ENCODE data around the gene GPR137B. TPM values are rescaled to one million over a fixed set of nuclear protein-coding genes. Genes with fewer than 3 reads are reported as not detected.
"Not testable (repeated sequence)": the region's sequence is repeated elsewhere in the genome, so short reads cannot be mapped to it uniquely, and the experiment has no call there.

GPR137B gene
- total and polyA plus RNA-seq, 2 donors: 4.2 to 15.7 TPM

DNA sequence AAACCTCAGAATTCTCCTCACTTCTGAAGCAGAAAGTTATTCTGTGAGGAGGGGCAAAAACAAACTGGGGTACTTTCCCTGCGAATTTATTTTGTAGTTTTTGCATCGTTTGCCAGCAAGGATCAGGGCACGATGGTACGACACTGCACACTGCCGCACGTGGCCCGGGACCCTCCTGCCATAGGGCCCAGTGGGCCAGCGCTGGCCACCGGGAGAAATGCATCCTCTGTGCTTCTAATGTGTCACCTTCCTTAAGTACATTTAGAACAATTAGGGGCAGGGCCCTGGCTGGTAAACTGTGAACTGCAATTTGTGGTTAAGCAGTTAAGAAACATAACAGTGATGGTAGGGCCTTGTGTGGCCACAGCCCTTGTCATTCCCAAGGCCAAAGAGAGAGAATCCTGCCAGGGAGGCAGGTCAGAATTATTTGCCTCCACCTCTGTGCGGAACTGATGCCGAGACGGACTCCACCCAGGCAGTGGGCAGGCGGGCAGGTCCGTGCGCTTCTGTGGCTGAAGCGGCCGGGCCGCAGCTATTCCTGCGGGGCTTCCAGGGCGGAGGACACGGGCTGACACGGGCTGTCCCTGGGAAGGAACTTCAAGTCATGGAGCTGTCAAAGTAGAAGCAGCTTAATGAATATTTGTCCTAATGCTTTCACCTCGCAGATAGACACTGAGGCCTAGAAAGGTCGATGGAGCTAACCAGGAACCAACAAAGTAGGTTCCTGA, 12.5 kb downstream of the GPR137B start:
- Histone ChIP-seq H3K4me1 (ENCODE audit: control insufficient read depth in 2 of 2, insufficient read depth in 2 of 2, low read length in 2 of 2) (no peaks in the 10 kb centered on the region), H3K36me3 (ENCODE audit: control insufficient read depth in 2 of 2, insufficient read depth in 2 of 2, low read length in 1 of 2) (no peaks in the 10 kb centered on the region), H3K27ac (ENCODE audit: low read depth in 1 of 2, low read length in 1 of 2) (no peak overlapping the region), H3K4me3 (ENCODE audit: low read length in 2 of 2) (no peak overlapping the region), H3K27me3 (ENCODE audit: control insufficient read depth in 2 of 2, insufficient read depth in 1 of 2, low read length in 1 of 2) (no peaks in the 10 kb centered on the region), H3K9me3 (ENCODE audit: control insufficient read depth in 2 of 2, insufficient read depth in 1 of 2, low read length in 1 of 2) (no peaks in the 10 kb centered on the region)
- no peak for DNase-seq (ENCODE audit: low read depth in 6 of 9, low spot score in 9 of 9)
- WGBS: 96% methylated on average over 24 of the region's 24 CpGs

DNA sequence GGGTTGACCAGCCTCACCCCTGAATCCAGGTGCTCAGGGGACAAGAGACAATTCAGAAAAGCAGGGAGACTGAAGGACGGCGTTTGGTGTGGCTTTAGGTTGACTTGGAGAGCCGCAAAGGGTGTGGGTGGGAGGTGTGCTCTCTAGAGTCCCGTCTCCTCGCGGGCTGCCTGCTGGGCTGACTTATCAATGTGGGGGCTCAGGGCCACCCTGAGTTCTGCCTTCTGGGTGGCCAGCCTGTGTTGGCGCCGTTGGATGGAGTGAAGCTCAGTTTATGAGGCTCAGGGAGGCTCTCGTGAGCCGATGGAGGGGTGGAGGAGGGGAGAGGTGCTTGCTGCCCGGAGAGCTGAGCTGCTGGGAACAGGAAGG, 13.0 kb downstream of the GPR137B start:
- Histone ChIP-seq H3K9me3 (ENCODE audit: control insufficient read depth in 2 of 2, insufficient read depth in 1 of 2, low read length in 1 of 2) (peaks cover 0 to 3% of the 10 kb centered on the region in 2 donors), H3K4me1 (ENCODE audit: control insufficient read depth in 2 of 2, insufficient read depth in 2 of 2, low read length in 2 of 2) (no peaks in the 10 kb centered on the region), H3K27ac (ENCODE audit: low read depth in 1 of 2, low read length in 1 of 2) (no peak overlapping the region), H3K4me3 (ENCODE audit: low read length in 2 of 2) (no peak overlapping the region), H3K27me3 (ENCODE audit: control insufficient read depth in 2 of 2, insufficient read depth in 1 of 2, low read length in 1 of 2) (no peaks in the 10 kb centered on the region), H3K36me3 (ENCODE audit: control insufficient read depth in 2 of 2, insufficient read depth in 2 of 2, low read length in 1 of 2) (no peaks in the 10 kb centered on the region)
- no peak for DNase-seq (ENCODE audit: low read depth in 6 of 9, low spot score in 9 of 9)
- 96% methylated on average over 11 of the region's 11 CpGs for WGBS

DNA sequence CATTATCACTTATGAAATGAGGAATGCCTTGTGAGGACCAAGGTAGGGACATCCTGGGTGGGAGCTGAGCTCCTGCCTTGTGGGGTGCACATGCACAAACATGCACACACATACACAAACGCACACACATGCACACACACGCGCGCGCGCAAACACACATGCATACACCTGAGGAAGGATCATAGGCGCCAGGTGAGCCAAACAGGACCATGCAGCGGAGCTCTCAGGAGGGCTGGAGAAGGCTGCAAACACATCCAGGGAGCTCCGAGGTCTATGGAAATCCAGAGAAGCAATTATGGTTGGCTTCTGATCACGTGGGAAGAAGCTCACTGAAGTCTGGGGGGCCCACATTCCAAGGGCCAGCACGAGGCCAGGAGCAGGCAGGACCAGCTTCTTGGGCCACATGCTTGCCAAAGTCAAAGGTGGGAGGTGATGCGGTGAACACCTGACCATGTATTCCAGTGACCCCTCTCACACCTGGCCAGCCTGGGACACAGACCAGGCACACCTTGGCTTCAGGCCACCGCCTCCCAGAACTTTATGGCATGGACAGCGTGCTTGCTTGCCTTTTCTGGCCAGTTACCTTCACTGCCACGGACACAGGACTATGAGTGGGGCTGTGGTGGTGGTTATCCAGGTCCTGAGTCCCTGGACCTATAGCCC, 13.6 kb downstream of the GPR137B start:
- no peaks in the 10 kb centered on the region for H3K27me3 ChIP-seq (ENCODE audit: control insufficient read depth in 2 of 2, insufficient read depth in 1 of 2, low read length in 1 of 2)
- H3K36me3 ChIP-seq (ENCODE audit: control insufficient read depth in 2 of 2, insufficient read depth in 2 of 2, low read length in 1 of 2): no peaks in the 10 kb centered on the region
- peaks cover 0 to 8% of the 10 kb centered on the region in 2 donors for H3K9me3 ChIP-seq (ENCODE audit: control insufficient read depth in 2 of 2, insufficient read depth in 1 of 2, low read length in 1 of 2)
- DNase-seq (ENCODE audit: low read depth in 6 of 9, low spot score in 9 of 9): no peak
- H3K4me1 ChIP-seq (ENCODE audit: control insufficient read depth in 2 of 2, insufficient read depth in 2 of 2, low read length in 2 of 2): no peaks in the 10 kb centered on the region
- no peak overlapping the region for H3K27ac ChIP-seq (ENCODE audit: low read depth in 1 of 2, low read length in 1 of 2)
- WGBS: 96% methylated on average over 15 of the region's 15 CpGs
- H3K4me3 ChIP-seq (ENCODE audit: low read length in 2 of 2): no peak overlapping the region

DNA sequence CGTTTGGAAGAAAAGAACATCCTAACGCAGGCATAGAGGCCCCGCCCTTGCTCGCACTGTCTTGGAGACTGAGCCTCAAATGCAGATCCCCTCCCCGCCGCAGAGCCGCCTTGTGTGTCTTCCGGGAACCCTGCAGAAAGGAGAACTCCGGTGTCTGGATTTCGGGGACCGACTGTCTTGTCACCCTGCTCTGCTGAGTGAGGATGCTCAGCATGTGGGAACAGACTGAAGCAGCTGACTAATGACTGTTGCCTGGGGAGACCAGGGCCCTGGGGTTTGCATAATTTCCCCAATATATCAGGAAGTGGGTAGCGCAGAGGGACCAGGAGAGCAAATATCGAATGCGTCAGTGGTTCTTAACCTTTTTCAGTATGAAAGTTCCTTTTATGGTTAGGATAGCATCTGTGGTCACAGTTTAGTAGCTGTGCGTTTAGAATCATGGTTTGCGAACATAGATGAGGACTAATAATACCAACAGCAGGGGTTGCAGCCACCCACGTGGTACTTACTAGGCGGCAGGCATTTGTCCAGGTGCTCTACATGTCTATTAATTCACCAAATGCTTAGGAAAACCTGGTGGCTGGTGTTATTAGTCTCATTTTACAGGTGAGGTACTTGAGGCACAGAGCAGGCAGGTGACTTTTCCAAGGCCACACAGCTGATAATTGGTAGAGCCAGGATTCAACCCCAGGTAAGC, 14.3 kb downstream of the GPR137B start:
- Histone ChIP-seq H3K36me3 (ENCODE audit: control insufficient read depth in 2 of 2, insufficient read depth in 2 of 2, low read length in 1 of 2) (no peaks in the 10 kb centered on the region), H3K4me1 (ENCODE audit: control insufficient read depth in 2 of 2, insufficient read depth in 2 of 2, low read length in 2 of 2) (no peaks in the 10 kb centered on the region), H3K4me3 (ENCODE audit: low read length in 2 of 2) (no peak overlapping the region), H3K27ac (ENCODE audit: low read depth in 1 of 2, low read length in 1 of 2) (no peak overlapping the region), H3K27me3 (ENCODE audit: control insufficient read depth in 2 of 2, insufficient read depth in 1 of 2, low read length in 1 of 2) (no peaks in the 10 kb centered on the region), H3K9me3 (ENCODE audit: control insufficient read depth in 2 of 2, insufficient read depth in 1 of 2, low read length in 1 of 2) (peaks cover 4 to 15% of the 10 kb centered on the region in 2 donors)
- WGBS: 88% methylated on average over 18 of the region's 18 CpGs
- DNase-seq (ENCODE audit: low read depth in 6 of 9, low spot score in 9 of 9): peak in 1 of 9 donors; percentile 23

DNA sequence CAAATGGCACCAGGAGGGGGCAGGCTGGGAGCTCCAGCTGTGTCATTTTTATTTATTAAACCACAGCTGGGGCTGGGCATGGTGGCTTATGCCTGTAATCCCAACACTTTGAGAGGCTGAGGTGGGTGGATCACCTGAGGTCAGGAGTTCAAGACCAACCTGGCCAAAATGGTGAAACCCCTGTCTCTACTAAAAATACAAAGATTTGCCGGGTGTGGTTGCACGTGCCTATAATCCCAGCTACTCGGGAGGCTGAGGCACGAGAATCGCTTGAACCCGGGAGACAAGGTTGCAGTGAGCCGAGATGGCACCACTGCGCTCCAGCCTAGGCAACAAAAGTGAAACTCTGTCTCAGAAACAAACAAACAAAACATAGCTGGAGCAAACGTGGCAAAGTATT, 15.7 kb downstream of the GPR137B start:
- not testable (repeated sequence) for H3K4me1 ChIP-seq (ENCODE audit: control insufficient read depth in 2 of 2, insufficient read depth in 2 of 2, low read length in 2 of 2); H3K27ac ChIP-seq (ENCODE audit: low read depth in 1 of 2, low read length in 1 of 2); H3K27me3 ChIP-seq (ENCODE audit: control insufficient read depth in 2 of 2, insufficient read depth in 1 of 2, low read length in 1 of 2); H3K4me3 ChIP-seq (ENCODE audit: low read length in 2 of 2); DNase-seq (ENCODE audit: low read depth in 6 of 9, low spot score in 9 of 9); H3K36me3 ChIP-seq (ENCODE audit: control insufficient read depth in 2 of 2, insufficient read depth in 2 of 2, low read length in 1 of 2)
- peaks cover 4 to 24% of the 10 kb centered on the region in 2 donors for H3K9me3 ChIP-seq (ENCODE audit: control insufficient read depth in 2 of 2, insufficient read depth in 1 of 2, low read length in 1 of 2)
- 97% methylated on average over 9 of the region's 9 CpGs for WGBS

DNA sequence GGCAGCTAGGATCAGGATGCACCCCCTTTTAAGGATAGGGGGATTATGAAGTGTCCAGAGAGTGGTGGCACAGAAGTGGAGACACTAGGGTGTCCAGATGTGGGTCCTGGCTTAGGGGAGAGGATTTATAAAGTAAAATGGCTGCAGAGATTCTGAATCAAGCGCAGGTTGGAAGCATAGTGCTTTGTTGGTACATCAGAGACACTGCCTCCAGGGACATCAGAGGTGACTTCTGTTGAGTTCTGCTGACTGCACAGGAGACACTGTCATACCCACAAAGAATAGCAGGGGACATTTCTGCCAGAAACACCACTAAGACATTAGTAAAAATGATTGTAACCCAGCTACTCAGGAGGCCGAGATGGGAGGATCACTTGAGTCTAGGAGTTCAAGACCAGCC, 16.4 kb downstream of the GPR137B start:
- Histone ChIP-seq H3K27ac (ENCODE audit: low read depth in 1 of 2, low read length in 1 of 2) (no peak overlapping the region), H3K4me1 (ENCODE audit: control insufficient read depth in 2 of 2, insufficient read depth in 2 of 2, low read length in 2 of 2) (no peaks in the 10 kb centered on the region)
- 95% methylated on average over 2 of the region's 2 CpGs for WGBS

DNA sequence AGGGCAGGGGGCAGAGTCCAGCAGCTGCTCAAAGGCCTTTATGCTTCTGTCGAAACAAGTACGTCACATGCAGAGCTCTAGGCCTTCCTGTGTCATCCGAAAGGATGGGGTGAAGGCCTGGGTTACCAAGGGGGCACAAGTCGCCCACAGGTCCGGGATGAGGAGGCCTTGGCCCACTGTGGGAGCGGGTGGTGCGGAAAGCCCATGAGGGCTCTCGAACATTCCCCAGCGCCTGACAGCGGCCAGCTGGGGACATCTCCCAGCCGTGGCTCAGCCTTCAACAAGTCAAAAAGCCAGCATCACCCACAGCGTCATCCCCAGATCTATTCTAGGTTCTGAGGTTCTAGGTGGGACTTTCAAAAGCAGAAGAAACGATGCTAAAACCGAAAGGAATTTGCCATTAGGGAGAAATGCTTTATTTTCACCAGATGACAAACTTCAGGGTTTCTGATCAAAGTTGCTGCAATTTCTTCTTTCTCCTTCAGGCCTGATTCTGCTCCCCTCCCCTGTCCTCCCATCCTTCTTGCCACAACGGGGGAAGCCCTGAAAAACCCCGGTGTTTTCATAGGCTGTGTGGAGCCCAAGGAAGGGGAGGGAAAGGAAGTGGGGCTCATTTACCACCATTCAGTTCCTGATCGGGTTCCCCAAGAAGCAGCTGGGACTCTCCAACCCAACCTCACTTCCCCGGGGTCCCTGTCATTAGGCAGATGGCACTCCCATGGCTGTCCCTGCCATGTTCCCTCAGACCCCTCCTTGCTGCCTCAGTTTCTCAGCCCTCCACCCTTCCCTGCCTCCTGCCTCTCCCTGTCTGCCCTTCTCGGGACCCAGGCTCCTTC, 17.6 kb downstream of the GPR137B start:
- Histone ChIP-seq H3K27me3 (ENCODE audit: control insufficient read depth in 2 of 2, insufficient read depth in 1 of 2, low read length in 1 of 2) (no peaks in the 10 kb centered on the region), H3K36me3 (ENCODE audit: control insufficient read depth in 2 of 2, insufficient read depth in 2 of 2, low read length in 1 of 2) (no peaks in the 10 kb centered on the region), H3K4me3 (ENCODE audit: low read length in 2 of 2) (no peak overlapping the region), H3K27ac (ENCODE audit: low read depth in 1 of 2, low read length in 1 of 2) (peak overlapping the region in 1 of 2 donors; percentile 24), H3K9me3 (ENCODE audit: control insufficient read depth in 2 of 2, insufficient read depth in 1 of 2, low read length in 1 of 2) (peaks cover 4 to 27% of the 10 kb centered on the region in 2 donors), H3K4me1 (ENCODE audit: control insufficient read depth in 2 of 2, insufficient read depth in 2 of 2, low read length in 2 of 2) (no peaks in the 10 kb centered on the region)
- no peak for DNase-seq (ENCODE audit: low read depth in 6 of 9, low spot score in 9 of 9)
- 83% methylated on average over 19 of the region's 19 CpGs for WGBS

More for the DNA sequence above, 16.4 kb downstream of the GPR137B start:
- no peak overlapping the region for H3K4me3 ChIP-seq (ENCODE audit: low read length in 2 of 2)
- H3K9me3 ChIP-seq (ENCODE audit: control insufficient read depth in 2 of 2, insufficient read depth in 1 of 2, low read length in 1 of 2): peaks cover 4 to 24% of the 10 kb centered on the region in 2 donors
- no peak for DNase-seq (ENCODE audit: low read depth in 6 of 9, low spot score in 9 of 9)
- no peaks in the 10 kb centered on the region for H3K27me3 ChIP-seq (ENCODE audit: control insufficient read depth in 2 of 2, insufficient read depth in 1 of 2, low read length in 1 of 2)
- no peaks in the 10 kb centered on the region for H3K36me3 ChIP-seq (ENCODE audit: control insufficient read depth in 2 of 2, insufficient read depth in 2 of 2, low read length in 1 of 2)

DNA sequence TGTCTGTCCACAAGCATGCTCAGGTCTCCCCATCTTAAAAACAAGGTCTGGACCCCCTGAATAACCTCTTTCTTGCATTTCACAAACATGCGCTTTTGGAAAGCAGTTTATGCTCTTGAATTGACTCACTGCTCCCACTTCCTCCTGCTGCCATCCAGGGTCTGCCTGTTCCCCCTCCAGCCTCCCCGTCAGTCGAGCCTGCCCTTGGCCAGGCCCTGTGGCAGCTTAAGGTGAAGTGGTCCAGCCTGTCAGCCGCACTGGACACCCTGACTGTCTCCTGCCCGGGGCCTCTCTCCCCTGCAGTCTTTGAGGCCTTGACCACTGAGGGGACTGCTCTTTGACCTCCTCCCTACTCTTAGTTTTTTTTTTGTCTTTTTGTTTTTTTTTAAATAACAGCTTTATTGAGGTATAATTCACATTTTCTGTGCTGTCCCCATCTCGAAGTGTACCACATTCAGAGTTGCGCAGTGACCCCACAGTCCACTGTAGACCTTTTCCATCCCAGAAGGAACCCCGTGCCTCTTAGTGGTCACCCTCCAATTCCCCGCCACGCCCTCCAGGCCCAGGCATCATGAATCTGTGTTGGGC, 18.3 kb downstream of the GPR137B start:
- H3K4me3 ChIP-seq (ENCODE audit: low read length in 2 of 2): no peak overlapping the region
- no peaks in the 10 kb centered on the region for H3K27me3 ChIP-seq (ENCODE audit: control insufficient read depth in 2 of 2, insufficient read depth in 1 of 2, low read length in 1 of 2)
- H3K36me3 ChIP-seq (ENCODE audit: control insufficient read depth in 2 of 2, insufficient read depth in 2 of 2, low read length in 1 of 2): no peaks in the 10 kb centered on the region
- no peak for DNase-seq (ENCODE audit: low read depth in 6 of 9, low spot score in 9 of 9)
- peak overlapping the region in 1 of 2 donors; percentile 24 for H3K27ac ChIP-seq (ENCODE audit: low read depth in 1 of 2, low read length in 1 of 2)
- H3K9me3 ChIP-seq (ENCODE audit: control insufficient read depth in 2 of 2, insufficient read depth in 1 of 2, low read length in 1 of 2): peaks cover 4 to 28% of the 10 kb centered on the region in 2 donors
- 97% methylated on average over 10 of the region's 10 CpGs for WGBS
- no peaks in the 10 kb centered on the region for H3K4me1 ChIP-seq (ENCODE audit: control insufficient read depth in 2 of 2, insufficient read depth in 2 of 2, low read length in 2 of 2)
